Measurements from ENCODE around the gene SHQ1. TPM values are rescaled to one million over a fixed set of nuclear protein-coding genes. Genes with fewer than 3 reads are reported as not detected.

Gene SHQ1
- total and polyA plus RNA-seq, 2 donors (not counting 3 experiments of a cell fraction or from before 2014, with no cell fraction given): 7.3 to 20.6 TPM

DNA sequence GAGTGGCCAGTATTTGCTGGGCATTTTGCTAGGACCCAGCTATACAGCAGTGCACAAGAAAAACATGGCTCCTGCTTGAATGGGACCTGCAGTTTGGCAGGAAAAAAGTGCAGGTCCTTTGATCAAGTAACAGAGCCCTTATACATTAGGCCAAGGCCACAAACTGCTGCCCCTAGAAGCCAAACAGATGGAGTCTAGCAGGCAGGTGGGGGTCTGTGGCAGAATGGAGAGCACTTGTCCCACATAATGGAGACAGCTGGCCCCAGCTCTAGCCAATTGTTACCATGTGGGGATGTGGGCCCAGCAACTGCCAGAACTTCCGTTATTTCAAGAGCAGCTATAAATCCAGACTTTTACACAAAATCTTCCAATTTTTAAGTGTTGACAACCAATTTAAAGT lies 79.3 kb downstream of the SHQ1 start:
- FAIRE-seq (no peak), DNase-seq (ENCODE audit: low read depth, low spot score) (no peak)
- no TSS peak for BruUV-seq (replicated peaks)
- H3K4me1 ChIP-seq (ENCODE audit: control insufficient read depth, extremely low read depth, insufficient read depth, low read length): no peaks in the 10 kb centered on the region
- dilution Hi-C loops (cut with MboI; ENCODE audit: extremely low pct_ligation_motif_present, low sequenced_read_pairs) (no loop called here), intact Hi-C loops (cut with micrococcal nuclease) (no loop called here)
- CTCF ChIA-PET: interaction anchor here (1.6 kb wide), 1 partner anchor 894 kb away, joined by 5 read pairs; no protein-coding TSS in a partner anchor
- no peaks in the 10 kb centered on the region for H3K9me1 ChIP-seq (replicated peaks; ENCODE audit: control insufficient read depth, extremely low read depth, insufficient read depth, low read length)
- TF ChIP-seq, protein P1, sequence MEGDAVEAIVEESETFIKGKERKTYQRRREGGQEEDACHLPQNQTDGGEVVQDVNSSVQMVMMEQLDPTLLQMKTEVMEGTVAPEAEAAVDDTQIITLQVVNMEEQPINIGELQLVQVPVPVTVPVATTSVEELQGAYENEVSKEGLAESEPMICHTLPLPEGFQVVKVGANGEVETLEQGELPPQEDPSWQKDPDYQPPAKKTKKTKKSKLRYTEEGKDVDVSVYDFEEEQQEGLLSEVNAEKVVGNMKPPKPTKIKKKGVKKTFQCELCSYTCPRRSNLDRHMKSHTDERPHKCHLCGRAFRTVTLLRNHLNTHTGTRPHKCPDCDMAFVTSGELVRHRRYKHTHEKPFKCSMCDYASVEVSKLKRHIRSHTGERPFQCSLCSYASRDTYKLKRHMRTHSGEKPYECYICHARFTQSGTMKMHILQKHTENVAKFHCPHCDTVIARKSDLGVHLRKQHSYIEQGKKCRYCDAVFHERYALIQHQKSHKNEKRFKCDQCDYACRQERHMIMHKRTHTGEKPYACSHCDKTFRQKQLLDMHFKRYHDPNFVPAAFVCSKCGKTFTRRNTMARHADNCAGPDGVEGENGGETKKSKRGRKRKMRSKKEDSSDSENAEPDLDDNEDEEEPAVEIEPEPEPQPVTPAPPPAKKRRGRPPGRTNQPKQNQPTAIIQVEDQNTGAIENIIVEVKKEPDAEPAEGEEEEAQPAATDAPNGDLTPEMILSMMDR (IDR thresholded peaks at IDR 0.05; ENCODE audit: extremely low read depth in 1 of 2, insufficient read depth in 1 of 2, low read depth in 1 of 2, low read length in 2 of 2): no peak
- no peak for TF ChIP-seq EZH2 (IDR thresholded peaks at IDR 0.05; ENCODE audit: borderline replicate concordance, low read depth, low read length, severe bottlenecking)
- TF ChIP-seq MYC (IDR thresholded peaks at IDR 0.05; ENCODE audit: low read depth, low read length): no peak
- no peak for TF ChIP-seq JUN (IDR thresholded peaks at IDR 0.05; ENCODE audit: borderline replicate concordance, insufficient read depth, insufficient read length, low read depth)
- no peak for TF ChIP-seq GATA2 (IDR thresholded peaks at IDR 0.05; ENCODE audit: insufficient read depth, insufficient read length, low read depth, low read length)
- no peak for TF ChIP-seq MAX (IDR thresholded peaks at IDR 0.05; ENCODE audit: insufficient read depth, insufficient read length)
- no peak for TF ChIP-seq POLR2A (IDR thresholded peaks at IDR 0.05; ENCODE audit: low read depth, low read length)
- no peak for TF ChIP-seq FOS (IDR thresholded peaks at IDR 0.05; ENCODE audit: borderline replicate concordance, insufficient read depth, low read length)
- no peak for TF ChIP-seq POLR2AphosphoS5 (IDR thresholded peaks at IDR 0.05; ENCODE audit: insufficient read depth, low read depth, low read length)
- H3K4me3 ChIP-seq (replicated peaks in 1 of 3; ENCODE audit: insufficient read depth in 1 of 3, low read depth in 1 of 3, low read length in 3 of 3): no peak overlapping the region
- POLR2A ChIA-PET: no interaction called here
- no peaks in the 10 kb centered on the region for H3K36me3 ChIP-seq (ENCODE audit: control insufficient read depth in 2 of 2, extremely low read depth in 1 of 2, insufficient read depth in 2 of 2, low read length in 2 of 2)
- no peak overlapping the region for H3K4me2 ChIP-seq (ENCODE audit: insufficient read depth, low read length)
- H3K9me3 ChIP-seq (replicated peaks; ENCODE audit: control insufficient read depth, insufficient read depth, low read length): no peaks in the 10 kb centered on the region
- H3K27me3 ChIP-seq (ENCODE audit: control insufficient read depth in 2 of 2, insufficient read depth in 2 of 2, low read length in 2 of 2): no peaks in the 10 kb centered on the region
- no peaks in the 10 kb centered on the region for H4K20me1 ChIP-seq (replicated peaks; ENCODE audit: control insufficient read depth, extremely low read depth, insufficient read depth, low read length)
- no peak overlapping the region for H3K9ac ChIP-seq (replicated peaks; ENCODE audit: extremely low read depth, insufficient read depth, low read length)
- no peak overlapping the region for H3K27ac ChIP-seq (ENCODE audit: insufficient read depth, low read depth, low read length)
- no peaks in the 10 kb centered on the region for H3K79me2 ChIP-seq (ENCODE audit: control insufficient read depth, insufficient read depth, low read length)
- H2AFZ ChIP-seq (ENCODE audit: low read depth, low read length): no peak overlapping the region

All from endothelial cell of umbilical vein (primary cell).